Right forelimb (tissue), 1 donor: ENCODE results near the gene CTIF.
"Not testable (repeated sequence)": the region's sequence is repeated elsewhere in the genome, so short reads cannot be mapped to it uniquely, and the experiment has no call there.

Experiments used
- DNase-seq: peaks from one replicate; pipeline ENCODE4 v3.0.0-alpha.2; 2018

The CTIF gene

DNA sequence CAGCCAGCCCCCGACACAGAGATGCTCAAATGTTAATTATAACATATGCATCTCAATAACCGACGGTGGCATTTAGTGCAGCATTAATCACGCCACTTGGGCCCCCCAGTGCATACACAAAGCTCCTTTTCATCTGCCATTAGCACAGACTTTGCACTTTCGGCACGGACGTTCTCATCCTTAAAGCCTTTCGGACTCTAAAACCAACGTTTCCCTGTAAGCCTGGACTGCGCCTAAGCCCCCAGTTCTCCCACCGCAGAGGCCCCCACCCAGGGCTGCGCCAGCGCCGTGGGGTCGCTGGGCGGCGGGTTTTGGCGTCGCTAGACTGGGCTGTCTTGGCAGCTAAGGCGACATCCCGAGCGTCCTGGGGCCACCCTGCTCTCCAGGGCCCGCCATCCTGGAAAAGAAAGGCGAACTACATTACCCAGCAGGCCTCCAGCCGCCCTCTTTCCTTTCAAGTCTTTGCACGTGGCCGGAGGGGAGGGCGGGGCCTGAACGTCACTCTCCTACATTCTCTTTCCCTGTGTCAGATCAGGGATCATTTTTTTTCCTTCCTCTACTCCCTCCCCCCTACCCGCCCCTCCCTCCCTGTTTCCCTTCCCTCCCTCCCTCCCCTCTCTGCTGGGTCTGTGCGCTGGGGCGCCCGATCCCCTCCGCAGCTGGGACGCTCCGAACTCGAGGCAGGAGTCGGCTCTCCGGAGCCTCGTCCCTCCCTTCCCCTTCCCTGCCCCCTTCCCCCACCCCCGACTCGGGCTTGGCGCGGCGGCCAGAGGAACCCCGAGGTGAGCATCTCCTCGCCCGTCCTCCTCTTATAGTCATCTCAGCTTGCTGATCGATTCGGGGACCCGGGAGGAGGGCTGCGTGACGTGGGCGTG, at the start of gene CTIF:
Gene CTIF, plus strand, starts transcription at position 501 of the 875 bp plus-strand sequence. CDS start 80,535 bp downstream, outside the sequence.
- DNase-seq, result peak; percentile 98

DNA sequence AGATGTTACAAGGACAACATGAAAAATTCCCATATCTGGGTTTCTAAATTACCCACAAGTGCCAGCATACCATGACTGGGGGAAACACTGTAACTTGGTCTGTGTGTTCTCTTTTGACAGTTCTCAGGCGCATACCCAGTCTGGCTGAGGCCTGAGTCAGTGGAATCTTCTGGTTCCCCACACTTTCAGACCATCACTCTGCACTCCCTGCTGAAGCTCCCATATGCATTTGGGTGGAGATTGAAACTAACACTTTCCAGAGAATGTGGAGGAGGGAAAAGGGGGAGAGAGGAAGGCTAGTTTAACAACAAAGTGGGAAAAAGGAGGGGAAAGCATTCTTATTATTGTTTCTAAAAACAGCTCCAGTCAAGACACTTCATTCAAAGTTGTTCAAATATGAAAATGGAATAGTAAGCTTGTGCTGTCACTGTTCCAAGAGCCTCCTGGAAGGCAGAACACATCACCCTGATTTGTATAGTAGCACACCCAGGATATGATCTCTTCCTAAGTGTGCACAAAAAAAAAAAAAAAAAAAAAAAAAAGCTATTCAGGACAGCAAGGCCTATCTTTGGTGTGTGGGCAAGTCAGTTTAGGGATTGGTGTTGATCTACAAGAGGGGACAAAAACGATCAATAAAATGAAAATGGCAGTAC, 48.1 kb upstream of the CTIF start:
- no peak for DNase-seq

DNA sequence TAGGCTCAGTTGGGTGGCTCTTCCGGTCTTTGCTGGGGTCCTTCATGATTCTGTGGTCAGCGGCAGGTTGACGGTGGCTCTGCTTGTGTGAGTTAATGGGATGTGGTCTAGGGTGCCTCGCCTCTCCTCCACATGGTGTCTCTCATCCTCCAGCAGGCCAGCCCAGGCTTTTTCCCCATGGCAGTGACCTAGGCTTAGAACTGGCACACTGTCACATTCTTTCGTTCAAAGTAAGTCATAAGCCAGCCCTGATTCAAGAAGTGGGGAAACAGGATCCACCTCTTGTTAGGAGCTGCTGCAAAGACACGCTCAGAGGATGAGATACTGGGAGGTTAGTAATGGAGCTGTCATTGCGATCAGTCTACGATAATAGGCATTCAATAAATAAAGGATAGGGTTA, 46.0 kb upstream of the CTIF start:
- no peak for DNase-seq

DNA sequence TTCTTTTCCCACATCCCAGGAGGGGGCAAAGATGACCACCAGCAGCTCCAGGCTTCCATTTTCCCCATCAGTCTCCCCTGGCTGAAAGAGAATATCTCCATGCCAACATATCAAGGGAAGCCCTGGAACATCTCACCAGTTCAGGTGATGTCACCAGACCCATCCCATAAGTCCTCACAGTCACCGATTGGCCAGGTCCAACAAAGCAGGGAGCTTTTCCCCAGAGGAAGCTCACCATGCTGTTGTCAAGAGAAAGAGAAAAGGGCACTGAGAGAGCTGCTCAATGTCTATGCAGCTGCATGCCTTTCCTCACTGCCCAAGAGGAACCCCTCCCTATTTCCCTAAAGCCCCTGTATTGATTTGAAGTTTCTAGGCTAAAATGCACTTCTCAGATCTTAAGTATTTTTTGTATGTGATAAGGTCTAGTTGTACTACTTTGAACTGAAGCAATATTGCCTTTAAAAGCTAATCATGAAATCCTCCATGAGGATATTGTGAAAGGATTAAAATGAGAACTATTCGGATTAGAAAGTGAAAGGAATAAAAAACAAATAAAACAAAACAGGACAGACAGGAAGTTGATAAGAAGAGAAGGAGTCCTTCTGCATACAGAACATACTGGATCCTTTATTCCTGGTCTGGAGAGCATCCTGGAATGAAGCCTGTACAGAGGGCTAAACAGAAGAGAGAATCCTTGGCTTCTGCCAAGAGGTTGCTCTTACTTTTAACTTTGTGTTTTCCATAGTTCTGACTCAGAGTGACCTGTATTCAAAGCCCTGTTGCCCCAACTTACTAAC, 45.2 kb upstream of the CTIF start:
- DNase-seq, result no peak

DNA sequence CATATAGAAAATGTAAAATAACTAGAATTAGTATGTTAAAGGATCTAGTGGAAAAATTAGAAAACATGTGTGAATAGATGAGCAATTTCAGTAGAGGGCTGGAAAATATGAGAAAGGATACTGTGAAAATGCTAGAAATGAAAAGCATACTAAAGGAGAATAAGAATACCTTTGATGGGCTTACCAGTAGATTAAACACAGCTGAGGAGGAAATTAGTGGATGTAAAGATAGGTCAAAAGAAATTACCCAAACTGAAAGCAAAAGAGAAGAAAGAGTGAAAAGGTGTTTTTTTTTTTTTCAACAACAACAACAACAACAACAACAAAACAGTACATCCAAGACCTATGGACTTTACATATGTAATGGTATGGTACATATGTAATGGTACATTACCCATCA, 41.0 kb upstream of the CTIF start:
- DNase-seq, result no peak

DNA sequence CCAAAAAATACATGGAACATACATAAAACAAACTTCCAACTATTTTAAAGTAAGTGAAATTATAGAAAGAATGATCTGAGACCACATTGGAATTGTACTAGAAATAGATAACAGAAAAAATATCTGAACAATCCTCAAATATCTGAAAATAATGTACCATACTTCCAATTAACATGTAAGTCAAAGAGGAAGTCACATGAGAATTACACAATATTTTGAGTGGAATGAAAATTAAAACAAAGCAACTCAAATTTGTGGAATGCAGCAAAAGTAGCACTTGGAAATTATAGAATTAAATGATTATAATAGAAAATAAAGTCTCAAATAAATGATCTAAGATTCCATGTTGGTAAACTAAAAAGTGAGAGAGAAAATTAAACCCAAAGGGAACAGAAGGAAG, 38.3 kb upstream of the CTIF start:
- DNase-seq, result no peak

DNA sequence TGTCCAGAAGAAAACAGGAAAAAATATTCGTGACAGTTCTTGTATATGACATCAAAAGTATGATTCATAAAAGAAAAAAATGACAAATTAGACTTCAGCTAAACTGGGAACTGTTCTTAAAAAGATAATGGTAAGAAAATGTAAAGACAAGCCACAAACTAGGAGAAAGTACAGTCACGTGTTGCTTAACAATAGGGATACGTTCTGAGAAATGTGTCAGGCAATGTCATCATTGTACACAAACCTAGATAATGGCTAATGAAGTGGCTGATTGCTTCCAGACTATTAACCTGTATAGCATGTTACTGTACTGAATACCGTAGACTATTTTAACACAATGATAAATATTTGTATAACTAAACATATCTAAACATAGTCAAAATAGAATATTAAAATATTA, 35.9 kb upstream of the CTIF start:
- no peak for DNase-seq

DNA sequence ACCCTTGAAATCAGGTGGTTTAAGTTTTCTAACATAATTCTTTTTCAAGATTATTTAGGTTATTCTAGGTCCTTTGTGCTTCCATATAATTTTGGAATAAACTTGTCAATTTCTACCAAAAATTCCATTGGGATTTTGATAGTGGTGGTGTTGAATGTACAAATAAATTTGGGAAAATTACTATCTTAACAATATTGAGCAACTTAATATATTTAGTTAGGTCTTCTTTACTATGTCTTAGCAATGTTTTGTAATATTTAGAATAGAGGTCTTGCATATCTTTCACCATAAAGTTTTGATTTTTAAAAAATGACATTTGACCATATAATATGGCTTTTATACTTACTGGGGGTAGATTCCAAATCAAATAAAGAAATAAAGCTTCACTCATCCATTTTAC, 34.0 kb upstream of the CTIF start:
- no peak for DNase-seq

DNA sequence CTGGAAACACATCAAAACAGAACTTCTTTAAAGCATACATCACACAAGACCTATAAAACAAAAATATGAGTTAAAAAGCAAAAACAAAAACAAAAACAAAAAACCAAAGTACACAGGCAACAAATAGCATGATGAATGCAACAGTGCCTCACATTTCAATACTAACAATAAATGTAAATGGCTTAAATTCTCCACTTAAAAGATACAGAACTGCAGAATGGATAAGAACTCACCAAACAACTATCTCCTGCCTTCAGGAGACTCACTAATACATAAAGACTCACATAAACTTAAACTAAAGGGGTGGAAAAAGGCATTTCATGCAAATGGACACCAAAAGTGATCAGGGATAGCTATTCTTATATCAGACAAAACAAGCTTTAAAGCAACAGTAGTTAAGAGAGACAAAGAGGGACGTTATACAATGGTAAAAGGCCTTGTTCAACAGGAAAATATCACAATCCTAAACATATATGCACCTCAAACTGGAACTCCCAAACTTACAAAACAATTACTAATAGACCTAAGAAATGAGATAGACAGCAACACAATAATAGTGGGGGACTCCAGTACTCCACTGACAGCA, 31.8 kb upstream of the CTIF start:
- not testable (repeated sequence) for DNase-seq

DNA sequence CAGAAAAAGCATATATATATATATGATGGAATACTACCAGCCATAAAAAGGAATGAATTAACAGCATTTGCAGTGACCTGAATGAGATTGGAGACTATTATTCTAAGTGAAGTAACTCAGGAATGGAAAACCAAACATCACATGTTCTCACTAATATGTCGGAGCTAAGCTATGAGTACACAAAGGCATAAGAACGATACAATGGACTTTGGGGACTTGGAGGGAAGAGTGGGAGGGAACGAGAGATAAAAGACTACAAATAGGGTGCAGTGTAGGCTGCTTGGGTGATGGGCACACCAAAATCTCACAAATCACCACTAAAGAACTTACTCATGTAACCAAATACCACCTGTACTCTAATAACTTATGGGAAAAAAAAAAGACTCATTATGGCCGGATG, 26.3 kb upstream of the CTIF start:
- DNase-seq, result not testable (repeated sequence)

DNA sequence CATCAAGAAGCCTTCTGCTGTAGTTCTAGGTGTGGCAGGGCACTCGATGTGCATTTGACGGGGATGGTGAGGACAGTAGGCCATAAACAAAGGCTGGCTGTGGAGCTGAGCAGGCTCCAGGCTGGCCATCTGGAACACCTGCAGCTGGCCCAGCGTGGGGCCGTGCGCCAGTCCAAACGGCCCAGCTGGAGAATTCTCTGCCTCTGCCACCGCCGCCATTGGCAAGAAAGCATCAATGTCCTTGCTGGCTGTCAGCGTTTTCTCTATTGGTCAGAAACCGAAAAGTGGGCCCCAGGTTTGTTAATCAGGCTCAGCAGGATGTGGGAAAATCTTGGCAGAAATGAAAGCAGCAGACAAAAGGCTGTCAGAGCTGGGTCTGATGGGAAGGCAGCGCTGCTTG, 24.0 kb upstream of the CTIF start:
- no peak for DNase-seq

DNA sequence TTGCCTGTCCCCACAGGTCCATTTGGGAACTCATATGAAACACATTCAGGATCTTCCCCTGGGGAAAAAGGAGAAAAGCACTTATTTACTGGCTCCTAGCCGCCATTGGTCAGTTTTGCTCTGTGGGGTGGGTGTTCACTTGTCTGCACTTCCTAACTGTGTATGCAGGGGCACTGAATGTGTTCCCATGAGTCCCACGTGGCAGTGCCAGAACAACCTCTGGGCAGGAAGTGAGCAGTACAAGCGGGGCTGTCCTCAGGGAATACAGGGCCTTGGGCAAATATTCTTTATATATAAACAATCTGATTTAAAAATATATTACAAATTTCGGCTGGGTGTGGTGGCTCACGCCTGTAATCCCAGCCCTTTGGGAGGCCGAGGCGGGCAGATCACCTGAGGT, 21.8 kb upstream of the CTIF start:
- DNase-seq, result no peak

DNA sequence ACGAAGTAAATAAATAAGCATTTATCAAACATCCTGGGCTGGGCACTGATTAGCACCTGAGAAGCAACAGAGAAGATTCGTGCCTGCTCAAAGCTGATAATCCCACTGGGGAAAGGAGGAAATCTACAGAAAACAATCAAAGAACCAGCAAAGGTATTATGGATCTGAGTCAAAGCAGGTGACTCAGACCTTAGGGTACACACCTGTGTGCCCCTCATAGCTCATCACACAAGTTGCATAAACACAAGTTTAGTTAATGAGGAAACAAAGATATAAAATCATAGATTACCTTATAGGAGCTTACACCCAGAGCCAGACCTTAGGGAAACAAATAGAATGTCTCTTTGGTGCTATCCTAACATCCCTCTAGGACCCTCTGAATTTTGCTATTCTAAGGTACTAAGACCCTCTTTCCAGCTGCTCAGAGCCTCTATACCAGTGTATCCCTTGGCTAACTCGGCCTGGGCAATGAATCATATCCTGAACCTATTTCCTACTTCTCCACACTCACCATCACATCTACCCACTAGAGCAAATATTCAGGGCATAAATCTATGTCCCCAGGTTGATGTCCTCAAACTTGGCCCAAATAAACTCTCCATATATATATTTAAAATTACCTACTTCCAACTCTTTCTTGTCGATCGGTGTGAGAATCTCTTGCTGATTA, 19.3 kb upstream of the CTIF start:
- DNase-seq, result no peak

DNA sequence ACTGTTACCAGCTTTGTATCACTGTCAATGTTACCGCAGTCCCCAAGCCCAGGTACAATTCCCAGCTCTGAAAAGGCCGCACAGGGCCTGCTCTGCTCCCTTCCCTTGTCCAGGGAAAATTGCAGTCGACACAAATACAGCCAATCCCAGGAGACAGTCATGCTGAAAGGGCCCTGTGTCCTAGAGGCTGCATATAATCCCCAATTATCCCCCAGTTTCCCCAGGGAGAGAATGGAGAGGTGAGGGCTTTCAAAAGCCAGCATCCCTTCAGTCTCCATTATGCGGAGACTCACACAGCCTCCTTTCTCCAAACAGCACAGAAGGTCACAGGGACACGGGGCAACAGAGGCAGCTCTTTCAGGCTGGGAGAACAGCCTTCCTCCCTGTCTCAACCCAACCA, 17.1 kb upstream of the CTIF start:
- DNase-seq, result no peak

DNA sequence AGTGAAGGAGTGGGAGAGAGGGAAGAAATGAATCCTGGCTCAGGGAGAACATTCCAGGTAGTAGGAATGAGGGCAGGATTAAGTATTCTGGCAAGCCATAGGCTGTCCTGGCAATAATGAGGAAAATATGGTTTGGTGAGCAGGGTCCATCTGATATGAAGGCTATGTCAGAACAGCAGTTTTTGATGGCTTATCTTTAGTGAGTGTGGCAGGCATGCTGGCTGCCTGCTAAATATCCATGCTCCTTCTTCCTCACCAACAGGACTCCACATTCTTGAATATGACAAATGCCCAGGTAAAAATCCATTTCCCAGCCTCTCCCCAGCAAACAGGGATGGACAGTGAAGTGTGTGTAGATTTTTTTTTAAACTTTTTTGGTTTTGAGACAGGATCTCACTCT, 13.2 kb upstream of the CTIF start:
- DNase-seq, result no peak

DNA sequence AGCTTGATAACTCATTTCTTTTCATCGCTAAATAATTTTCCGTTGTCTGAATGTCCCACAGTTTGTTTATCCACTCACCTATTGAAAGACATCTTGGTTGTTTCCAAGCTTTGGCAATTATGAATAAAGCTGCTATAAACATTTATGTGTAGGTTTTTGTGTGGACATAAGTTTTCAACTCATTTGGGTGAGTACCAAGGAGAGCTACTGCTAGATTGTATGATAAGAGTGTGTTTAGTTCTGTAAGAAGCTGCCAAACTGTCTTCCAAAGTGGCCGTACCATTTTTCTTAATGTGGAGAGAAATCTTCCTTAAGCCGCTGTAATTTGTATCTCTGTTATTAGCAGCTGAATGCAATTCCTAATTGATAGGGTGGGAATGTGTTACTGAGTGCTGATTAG, 11.4 kb upstream of the CTIF start:
- DNase-seq, result no peak

DNA sequence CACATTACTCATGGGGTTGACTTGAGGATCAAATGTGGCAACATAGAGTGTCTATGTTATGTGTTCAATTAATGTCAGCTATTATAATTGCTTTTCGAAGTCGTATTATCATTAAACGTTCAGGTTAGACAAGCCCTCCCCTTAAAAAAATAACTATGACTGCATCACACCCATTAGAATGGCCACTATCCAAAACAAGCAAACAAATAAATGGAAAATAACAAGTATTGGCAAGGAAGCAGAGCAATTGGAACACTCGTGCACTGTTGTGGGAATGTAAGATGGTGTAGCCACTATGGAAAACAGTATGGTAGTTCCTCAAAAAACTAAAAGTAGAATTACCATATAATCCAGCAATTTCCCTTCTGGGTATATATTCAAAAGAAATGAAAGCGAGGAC, 10.0 kb upstream of the CTIF start:
- no peak for DNase-seq

DNA sequence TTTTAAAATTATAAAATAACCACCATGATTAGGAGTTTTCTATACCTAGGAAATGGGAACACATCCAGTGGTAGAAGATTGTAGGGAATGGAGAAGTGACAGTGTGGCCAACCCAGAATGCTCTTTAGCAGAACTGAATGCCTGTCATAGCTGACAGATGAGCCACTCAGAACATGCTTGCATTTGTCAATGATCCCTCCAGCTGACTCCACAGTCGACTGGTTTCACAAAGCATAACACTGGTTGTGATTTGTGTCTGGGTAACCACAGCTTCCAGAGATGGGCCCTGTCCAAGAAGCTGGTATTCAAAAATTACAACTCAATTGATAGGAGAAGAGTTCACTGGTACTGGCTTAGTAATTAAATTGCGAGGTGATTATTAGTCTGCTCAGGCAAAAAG, 9.0 kb upstream of the CTIF start:
- DNase-seq, result no peak

DNA sequence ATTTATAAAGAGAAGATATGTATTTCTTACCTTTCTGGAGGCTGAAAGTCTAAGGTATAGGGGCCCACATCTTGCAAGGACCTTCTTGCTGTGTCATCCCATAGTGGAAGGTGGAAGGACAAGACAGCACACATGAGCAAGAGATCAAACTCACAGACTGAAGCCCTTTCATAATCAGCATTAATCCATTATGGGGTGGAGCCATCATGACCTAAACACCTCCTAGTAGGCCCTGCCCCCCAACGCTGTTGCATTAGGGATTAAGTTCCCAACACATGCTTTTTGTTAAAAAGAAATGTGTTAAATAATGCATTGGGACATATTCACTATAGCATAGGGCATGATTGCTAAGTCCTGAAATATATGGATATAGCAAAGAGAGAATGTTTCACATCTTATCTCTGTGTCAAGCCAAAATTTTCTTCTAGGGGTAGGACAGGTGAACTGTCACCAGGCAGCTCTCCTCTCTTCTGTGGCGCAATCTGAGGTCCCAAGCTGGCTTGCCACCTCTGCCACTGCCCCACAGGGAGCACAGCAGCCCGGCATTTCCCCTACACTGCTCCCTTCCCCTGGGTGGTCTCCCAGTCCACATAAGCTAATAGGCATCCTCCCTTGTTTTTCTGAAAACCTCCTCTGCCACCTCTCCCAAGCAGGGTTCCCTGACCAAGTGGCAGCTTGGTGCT, 8.3 kb upstream of the CTIF start:
- no peak for DNase-seq

DNA sequence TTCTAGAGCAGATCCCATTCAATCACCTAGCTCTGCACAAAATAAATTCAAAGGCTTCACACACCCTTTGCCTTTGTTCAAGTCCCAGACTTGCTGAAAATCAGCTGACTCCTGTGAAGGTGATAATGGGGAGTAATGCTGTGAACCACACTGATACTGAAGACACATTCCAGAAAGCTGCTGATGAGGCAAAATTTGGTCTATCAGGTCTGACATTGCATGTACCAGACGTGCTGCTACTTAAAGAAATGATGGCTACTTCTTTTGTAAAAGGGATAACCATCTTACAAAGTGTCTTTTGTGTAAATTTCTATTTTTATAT, 7.8 kb upstream of the CTIF start:
- no peak for DNase-seq

DNA sequence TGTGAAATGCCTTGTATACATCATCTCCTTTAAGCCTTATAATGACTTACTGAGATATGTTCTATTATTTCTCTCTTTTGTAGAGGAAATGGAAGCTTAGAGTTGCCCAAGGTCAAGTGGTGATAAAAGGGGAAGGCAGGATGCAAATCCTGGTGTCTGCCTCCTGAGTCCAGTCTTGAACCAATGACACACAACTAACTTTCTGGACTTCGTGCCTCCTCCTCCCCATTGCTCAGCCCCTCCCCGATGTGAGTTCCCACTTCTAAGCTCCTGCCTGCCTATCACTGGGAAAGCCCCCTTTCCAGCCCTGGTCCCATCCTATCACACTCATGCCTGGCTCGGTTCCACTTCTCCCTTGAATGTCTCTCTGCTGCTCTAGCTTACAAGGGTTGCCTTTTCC, 6.9 kb upstream of the CTIF start:
- DNase-seq, result no peak

DNA sequence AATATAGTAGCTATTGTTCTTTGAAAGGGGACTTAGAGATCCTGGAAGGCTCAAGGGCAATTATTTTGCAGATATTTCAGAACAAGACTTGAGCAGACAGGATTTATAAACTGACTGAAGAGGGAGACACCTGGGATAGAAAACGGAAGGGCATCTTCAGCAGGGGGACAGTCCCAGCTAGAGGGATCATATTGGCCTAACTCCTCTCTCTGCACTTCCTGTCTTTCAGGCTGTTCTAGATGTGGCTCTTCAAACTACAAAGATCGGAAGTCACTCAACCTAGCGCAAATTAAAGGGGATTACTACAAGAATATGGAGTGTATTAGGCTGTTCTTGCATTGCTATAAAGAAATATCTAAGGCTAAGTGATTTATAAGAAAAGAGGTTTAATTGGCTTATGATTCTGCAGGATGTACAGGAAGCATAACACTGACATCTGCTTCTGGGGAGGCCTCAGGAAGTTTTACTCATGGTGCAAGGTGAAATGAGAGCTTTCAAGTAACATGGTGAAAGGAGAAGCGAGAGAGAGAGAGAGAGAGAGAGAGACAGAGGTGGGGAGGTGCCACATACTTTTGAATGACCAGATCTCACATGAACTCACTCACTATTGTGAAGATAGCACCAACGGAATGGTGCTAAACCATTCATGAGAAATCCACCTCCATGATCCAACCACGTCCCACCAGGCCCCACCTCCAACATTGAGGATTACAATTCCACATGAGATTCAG, 5.3 kb upstream of the CTIF start:
- no peak for DNase-seq
